Left hindlimb (tissue), 1 donor: ENCODE measurements around the gene TOMM40.
"Not testable (repeated sequence)": the region's sequence is repeated elsewhere in the genome, so short reads cannot be mapped to it uniquely, and the experiment has no call there.

Source experiments
- DNase-seq: peaks from one replicate; pipeline ENCODE4 v3.0.0-alpha.2; 2018

Gene TOMM40

GRCh38 chr19:44900328-44901244 lies 9.5 kb downstream of the TOMM40 start:
- DNase-seq: no peak

GRCh38 chr19:44903216-44903601 lies 12.2 kb downstream of the TOMM40 start:
- no peak for DNase-seq

GRCh38 chr19:44903602-44904425 lies 12.8 kb downstream of the TOMM40 start:
- peak; percentile 82 for DNase-seq

DNA sequence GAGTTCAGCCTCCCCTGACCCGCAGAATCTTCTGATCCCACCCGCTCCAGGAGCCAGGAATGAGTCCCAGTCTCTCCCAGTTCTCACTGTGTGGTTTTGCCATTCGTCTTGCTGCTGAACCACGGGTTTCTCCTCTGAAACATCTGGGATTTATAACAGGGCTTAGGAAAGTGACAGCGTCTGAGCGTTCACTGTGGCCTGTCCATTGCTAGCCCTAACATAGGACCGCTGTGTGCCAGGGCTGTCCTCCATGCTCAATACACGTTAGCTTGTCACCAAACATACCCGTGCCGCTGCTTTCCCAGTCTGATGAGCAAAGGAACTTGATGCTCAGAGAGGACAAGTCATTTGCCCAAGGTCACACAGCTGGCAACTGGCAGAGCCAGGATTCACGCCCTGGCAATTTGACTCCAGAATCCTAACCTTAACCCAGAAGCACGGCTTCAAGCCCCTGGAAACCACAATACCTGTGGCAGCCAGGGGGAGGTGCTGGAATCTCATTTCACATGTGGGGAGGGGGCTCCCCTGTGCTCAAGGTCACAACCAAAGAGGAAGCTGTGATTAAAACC lies 13.5 kb downstream of the TOMM40 start:
- no peak for DNase-seq

- DNase-seq: no peak
Measured at GRCh38 chr19:44905437-44906160, 14.5 kb downstream of the TOMM40 start, which contains the start of gene APOE. Gene APOE (plus strand): TSS chr19:44905796. CDS start chr19:44906625, 829 bp downstream.

- DNase-seq: no peak
Measured at GRCh38 chr19:44907613-44908012, 16.6 kb downstream of the TOMM40 start.

- no peak for DNase-seq
Measured at GRCh38 chr19:44908074-44908835, 17.2 kb downstream of the TOMM40 start.

DNA sequence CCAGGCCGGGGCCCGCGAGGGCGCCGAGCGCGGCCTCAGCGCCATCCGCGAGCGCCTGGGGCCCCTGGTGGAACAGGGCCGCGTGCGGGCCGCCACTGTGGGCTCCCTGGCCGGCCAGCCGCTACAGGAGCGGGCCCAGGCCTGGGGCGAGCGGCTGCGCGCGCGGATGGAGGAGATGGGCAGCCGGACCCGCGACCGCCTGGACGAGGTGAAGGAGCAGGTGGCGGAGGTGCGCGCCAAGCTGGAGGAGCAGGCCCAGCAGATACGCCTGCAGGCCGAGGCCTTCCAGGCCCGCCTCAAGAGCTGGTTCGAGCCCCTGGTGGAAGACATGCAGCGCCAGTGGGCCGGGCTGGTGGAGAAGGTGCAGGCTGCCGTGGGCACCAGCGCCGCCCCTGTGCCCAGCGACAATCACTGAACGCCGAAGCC lies 17.8 kb downstream of the TOMM40 start:
- no peak for DNase-seq

- DNase-seq: no peak
Measured at GRCh38 chr19:44909775-44910174, 18.7 kb downstream of the TOMM40 start.

DNA sequence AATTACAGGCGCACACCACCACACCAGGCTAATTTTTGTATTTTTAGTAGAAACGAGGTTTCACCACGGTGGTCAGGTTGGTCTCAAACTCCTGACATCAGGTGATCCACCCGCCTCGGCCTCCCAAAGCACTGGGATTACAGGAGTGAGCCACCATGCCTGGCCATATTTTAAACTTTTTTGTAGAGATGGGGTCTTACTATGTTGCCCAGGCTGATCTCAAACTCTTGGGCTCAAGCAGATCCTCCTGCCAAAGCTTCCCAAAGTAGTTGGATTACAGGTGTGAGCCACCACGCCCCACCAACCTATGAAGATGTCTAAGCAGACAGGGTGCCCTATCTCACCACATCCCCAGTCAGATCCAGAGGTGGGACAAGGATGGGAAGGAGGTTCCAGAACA lies 20.8 kb downstream of the TOMM40 start:
- DNase-seq: not testable (repeated sequence)

GRCh38 chr19:44912854-44913253 lies 21.8 kb downstream of the TOMM40 start:
- DNase-seq: peak; percentile 75

DNA sequence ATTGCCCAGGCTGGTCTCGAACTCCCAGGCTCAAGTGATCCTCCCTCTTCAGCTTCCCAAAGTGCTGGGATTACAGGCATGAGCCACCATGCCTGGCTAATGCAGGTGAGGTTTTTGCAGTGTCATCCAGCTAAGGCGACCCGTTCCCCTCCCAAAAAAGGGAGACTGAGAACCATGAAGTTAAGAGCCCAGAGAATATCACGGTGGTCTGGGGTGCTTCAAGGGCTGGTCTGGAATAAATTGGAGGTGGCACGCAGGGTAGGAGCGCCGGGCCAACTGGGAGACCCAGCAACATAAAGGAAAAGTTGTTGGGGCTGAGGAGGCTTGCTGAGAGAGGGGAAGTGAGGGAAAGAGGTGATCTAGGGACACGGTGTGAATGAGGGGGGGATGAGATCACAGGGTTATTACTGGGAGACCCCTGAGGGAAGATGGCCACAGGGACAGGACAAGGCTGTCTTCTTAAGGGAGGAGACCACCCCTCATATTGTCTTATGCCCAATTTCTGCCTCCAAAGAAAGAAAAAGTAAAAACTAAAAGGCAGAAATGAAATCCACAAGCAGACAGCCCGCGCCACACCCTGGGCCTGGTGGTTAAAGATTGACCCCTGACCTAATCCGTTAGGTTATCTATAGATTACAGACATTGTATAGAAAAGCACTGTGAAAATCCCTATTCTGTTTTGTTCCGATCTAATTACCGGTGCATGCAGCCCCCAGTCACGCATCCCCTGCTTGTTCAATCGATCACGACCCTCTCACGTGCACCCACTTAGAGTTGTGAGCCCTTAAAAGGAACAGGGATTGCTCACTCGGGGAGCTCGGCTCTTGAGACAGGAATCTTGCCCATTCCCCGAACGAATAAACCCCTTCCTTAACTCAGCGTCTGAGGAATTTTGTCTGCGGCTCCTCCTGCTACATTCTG lies 22.7 kb downstream of the TOMM40 start:
- not testable (repeated sequence) for DNase-seq

- peak; percentile 93 for DNase-seq
Measured at GRCh38 chr19:44914433-44915206, 23.6 kb downstream of the TOMM40 start, which contains the start of gene APOC1. Gene APOC1 (plus strand): TSS chr19:44914608. CDS start chr19:44914892, 284 bp downstream.

DNA sequence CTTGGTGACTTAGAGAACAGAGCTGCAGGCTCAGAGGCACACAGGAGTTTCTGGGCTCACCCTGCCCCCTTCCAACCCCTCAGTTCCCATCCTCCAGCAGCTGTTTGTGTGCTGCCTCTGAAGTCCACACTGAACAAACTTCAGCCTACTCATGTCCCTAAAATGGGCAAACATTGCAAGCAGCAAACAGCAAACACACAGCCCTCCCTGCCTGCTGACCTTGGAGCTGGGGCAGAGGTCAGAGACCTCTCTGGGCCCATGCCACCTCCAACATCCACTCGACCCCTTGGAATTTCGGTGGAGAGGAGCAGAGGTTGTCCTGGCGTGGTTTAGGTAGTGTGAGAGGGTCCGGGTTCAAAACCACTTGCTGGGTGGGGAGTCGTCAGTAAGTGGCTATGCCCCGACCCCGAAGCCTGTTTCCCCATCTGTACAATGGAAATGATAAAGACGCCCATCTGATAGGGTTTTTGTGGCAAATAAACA lies 33.2 kb downstream of the TOMM40 start:
- no peak for DNase-seq

DNA sequence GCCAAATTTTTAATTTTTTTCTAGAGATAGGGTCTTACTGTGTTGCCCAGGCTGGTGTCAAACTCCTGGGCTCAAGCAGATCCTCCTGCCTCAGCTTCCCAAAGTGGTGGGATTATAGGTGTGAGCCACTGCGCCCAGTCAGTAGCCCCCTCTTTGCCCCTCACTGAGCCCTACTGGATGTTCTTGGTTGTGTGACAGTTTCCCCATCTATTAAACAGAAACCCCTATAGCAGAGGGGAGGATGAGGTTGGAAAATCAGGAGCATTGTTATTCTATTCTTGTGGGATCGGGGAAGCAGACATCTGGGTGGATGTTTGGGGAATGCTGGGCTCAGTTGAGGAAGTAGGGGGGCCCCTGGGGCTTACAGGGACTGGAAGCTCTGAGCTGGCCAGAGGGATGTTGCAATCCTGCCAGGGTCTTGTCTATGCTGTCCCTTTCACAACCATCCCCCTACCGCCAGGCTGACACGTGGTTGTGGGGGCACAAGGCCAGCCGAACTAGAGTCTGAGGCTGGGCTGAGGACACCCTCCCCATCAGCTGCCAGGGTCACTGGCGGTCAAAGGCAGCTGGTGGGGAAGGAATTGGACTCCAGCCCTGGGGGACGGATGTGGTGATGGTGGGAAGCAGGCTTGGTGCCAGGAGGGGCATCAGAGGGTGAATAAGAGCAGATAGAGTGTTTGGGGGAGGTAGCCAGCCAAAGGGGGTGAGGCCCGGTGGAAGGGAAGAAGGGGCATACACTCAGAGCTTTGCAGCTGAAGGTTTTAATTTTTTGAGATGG lies 34.2 kb downstream of the TOMM40 start:
- DNase-seq: peak; percentile 85

DNA sequence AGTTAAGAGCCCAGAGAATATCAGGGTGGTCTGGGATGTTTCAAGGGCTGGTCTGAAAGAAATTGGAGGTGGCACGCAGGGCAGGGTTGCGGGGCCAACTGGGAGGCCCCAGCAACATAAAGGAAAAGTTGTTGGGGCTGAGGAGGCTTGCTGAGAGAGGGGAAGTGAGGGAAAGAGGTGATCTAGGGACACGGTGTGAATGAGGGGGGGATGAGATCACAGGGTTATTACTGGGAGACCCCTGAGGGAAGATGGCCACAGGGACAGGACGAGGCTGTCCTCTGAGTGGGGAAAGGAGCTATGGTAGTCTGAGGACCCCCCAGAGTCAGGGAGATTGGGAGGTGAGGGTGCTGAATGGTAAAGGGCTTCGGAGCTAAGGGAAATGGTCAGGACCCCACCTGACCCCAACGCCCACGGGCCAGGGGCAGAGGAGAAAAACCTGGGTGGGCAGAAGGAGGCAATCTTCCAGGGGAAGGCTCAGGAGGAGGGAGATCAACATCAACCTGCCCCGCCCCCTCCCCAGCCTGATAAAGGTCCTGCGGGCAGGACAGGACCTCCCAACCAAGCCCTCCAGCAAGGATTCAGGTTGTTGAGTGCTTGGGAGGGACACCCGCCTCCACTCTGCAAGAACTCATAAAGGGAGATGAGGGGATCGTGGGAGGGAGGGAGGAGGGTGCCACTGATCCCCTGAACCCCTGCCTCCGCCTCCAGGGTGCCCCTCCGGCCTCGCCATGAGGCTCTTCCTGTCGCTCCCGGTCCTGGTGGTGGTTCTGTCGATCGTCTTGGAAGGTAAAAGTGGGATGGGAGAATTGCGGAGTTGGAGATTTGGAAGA lies 35.4 kb downstream of the TOMM40 start:
- not testable (repeated sequence) for DNase-seq

DNA sequence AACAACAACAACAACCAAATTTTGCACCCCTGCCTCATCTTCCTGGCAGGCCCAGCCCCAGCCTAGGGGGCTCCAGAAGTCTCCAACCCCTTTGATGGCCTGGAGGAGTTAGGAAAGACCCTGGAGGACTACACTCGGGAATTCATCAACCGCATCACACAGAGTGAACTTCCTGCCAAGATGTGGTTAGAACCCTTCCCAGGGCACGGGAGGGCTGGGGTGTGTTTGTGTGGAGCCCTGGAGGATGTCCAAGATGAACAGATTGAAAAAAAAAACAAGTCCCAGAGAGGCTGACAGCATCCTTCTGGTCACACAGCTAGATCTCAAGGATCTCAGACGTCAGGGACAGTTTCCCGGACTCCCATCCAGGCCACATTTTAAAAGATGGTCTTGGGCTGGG lies 36.7 kb downstream of the TOMM40 start:
- no peak for DNase-seq

- DNase-seq: no peak
Measured at GRCh38 chr19:44930088-44930487, 39.0 kb downstream of the TOMM40 start.
